Astrocyte of the hippocampus (primary cell): ENCODE data around the gene HLTF.

Source experiments
- DNase-seq: peaks from one replicate; pipeline ENCODE4 v3.0.0; 2011; ENCODE audit warnings: low read depth, low spot score

HLTF gene

DNA sequence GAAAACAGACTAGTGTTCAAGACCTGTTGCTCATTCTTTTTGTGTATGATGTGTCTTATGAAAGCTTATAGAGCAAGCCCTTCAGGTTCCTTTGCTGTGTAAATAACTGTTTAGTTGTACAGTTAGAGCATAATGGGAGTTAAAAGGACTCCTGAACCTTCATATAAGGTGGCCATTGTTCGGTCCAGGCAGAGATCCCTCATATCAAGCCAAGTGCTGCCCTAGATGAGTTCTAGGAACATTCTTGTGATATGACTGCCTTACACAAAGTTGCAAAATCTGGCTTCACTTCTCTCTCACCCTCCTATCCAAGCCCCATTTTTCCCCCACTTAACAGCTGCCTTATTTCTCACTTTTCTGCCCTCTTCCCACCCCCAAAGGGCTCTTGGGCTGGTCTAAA lies 68.1 kb downstream of the HLTF start:
- DNase-seq, result no peak

DNA sequence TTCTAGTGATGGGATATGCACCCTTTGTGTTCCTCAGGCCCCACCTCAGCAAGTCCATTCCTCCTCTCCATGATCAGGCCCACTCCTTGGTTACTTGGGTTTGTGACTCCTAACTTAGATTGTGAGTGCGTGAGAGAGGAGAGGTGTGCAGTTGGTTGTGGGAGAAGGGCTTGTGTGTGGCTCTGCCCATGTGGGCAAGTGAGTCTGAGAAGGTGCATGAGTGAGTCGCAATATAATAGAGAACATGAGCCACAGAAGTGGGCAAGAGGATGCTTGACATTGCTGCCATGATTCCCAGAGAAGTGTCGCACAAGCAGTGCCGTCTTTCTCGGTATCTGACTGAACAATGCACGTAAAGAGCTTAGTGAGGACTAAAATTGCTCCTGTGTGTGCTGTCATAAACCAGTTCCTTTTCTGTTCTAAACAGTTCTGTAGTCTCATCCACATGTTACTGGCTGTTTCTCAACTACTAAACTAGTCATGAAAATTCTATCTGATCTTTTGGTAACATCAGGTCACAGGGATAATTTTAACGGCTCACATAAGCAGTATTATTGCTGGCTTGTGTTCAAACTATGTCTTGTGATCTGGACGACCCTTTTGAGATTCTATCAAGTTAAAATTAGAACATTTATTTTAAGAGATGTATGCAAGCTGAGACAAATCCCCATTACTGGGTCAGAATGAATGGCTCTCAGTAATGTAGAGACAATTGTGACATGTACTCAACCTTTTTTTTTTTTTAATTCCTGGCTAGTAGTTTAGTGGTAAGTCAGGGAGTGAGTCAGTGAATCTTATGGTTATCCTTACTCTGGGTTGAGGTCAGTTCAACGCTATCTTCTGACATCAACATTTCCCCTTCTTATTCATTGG lies 69.4 kb downstream of the HLTF start:
- DNase-seq, result peak; percentile 81

DNA sequence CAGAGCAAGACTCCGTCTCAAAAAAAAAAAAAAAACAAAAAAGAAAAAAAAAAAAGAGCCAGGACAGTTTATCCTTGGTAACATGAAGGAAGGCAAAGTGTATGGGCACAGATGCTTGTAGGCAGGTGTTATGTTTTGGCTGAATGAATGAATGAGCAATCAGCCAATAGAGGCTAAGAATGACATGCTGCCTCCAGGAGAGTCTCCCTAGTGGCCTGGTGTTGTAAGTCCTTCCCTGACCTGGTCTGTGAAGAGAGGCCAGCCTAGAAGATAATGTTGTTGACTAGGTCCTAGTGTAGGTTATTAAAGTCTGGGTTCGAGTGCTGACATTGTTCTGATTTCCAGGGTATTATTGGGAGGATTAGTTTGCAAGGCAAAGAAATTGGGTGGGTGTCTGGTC lies 70.1 kb downstream of the HLTF start:
- DNase-seq, result no peak

GRCh38 chr3:149015393-149015792 lies 70.9 kb downstream of the HLTF start:
- DNase-seq, result no peak

DNA sequence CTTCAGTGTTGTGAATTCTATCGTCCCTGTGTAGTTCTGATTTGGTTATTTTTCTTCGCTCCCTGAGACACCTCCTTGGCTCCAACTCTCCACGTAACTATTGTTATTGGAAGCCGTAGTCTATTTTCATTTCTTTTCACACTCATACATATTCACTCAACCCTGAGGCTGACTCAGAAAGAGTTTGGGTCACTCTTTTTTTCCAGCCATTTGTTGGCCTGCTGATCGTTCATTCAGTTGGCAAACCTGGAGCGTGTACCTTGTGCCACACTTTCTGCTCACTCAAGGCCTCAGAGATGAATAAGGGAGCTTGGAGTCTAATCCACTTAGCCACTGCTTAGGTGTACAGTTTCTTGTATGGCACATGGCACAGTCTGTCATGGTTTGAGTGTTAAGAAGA lies 72.6 kb downstream of the HLTF start:
- peak; percentile 80 for DNase-seq

GRCh38 chr3:149011676-149012075 lies 74.7 kb downstream of the HLTF start:
- DNase-seq, result no peak

DNA sequence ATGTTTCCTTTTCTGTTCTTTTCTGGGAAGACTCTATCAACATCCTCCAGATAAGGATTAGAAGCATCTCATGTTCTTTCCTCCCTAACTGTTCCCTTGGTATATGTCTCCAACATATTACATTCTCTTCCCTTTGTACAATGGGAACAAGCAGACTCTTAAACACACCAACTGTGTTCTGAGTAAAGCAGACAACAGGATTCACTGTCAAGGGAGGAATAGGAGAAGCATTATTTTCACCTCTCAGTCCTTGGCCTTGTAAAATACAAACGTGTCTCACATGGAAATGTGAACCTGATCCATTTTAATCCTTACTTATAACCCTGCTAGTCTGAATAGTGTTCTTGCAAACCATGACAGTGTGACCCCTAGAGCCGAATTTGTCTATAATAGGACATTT lies 75.4 kb downstream of the HLTF start:
- DNase-seq, result no peak

DNA sequence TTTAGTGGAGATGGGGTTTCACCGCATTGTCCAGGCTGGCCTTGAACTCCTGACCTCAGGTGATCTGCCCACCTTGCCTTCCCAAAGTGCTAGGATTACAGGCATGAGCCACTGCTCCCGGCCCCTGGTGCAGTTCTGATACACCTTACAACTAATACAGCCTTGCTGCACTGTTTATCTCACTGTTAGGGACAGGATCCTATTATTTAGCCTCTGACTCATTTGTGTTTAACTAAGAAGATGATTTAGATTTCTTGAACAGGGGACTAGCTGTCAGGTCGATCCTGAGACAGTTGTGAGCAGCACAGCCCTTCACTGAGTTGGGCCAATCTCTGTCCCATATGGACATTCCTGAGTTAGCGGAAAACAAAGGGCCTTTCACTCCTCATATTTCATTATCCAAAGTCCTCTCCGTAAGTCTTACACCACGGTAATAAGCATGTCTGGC lies 75.8 kb downstream of the HLTF start:
- DNase-seq, result peak; percentile 44

GRCh38 chr3:149009732-149010131 lies 76.6 kb downstream of the HLTF start:
- no peak for DNase-seq

DNA sequence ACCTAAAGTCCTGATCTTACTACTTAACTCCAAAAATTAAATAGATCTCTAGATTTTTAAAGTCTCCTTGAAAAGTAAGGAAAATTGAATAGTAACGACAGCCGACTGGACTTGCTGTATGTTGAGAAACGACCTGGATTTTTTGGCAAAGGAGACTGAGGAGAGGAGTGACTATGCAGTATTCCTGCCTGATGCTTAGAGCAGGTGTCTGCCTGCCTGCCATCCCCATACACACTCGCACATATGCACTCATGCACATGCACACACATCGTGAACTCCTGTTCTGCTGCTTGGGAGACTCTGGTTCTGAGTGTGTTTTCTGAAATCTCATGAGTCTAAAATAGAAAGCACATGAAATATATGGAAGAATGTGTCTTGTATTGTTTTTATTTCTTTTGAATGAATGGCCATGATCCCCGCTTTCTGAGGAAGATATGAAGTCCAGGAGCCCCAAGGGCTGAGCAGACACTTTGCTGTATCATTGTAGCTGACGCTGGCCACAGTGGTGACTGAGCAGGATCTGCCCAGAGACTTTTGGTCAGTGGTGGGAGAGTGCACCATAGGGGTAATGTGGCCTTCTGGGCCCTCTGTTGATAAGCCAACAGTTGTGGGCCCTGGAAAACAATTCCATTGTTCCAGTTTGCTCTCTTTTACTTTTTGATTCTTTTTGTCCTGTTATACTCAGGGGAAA lies 78.6 kb downstream of the HLTF start:
- DNase-seq, result no peak

- DNase-seq, result no peak
These were observed 80.9 kb downstream of the HLTF start for GRCh38 chr3:149005416-149005815.

DNA sequence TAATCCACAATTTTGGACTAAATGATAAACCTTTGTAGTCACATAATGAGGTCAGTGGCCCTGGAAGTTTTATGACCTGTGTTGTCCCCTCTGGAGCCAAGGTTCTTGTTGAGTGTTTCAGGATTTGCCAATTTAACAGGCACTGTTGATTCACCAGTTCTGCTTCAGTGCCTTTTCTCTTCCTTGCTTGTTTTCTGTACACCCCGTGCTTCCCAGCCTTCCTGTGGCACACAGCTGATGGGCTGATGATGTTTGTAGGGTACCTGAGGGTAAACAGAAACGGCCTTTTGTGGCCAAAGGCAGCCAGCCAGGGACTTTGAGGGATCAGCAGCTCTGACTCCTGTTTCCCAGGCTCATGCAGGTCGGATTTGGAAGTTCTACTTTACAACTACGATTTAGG lies 81.7 kb downstream of the HLTF start:
- peak; percentile 88 for DNase-seq

DNA sequence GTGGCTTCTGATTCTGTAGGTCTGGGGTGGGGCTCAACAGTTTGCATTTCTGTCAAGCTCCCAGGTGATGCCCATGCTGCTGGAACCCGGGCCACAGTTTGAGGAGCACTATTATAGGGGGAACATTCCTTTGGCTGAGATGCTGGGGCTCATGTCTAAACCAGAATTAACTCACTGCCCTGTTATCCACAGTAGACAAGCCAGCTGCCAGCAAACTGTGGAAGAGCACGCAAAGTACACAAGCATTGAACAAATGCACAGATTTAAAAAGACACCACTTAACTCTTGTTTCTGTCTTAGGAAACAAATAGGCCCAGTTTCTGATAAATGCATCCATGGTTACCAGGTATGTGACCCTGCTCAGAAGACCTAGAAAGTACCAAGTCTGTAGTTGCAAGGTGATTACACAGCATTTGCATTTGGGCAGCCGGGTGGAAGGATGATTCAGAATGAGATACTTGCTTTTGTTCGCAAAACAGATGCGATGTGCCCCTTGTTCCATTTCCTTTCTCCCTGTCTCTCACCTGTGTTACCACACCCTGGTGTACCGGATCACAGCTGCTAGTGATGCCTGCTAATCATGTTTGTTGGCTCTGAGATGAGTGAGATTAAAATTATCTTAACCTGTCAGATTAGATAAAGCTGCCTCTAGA lies 82.6 kb downstream of the HLTF start:
- DNase-seq, result no peak

- DNase-seq, result no peak
These were observed 84.6 kb downstream of the HLTF start for GRCh38 chr3:149001727-149002126.

DNA sequence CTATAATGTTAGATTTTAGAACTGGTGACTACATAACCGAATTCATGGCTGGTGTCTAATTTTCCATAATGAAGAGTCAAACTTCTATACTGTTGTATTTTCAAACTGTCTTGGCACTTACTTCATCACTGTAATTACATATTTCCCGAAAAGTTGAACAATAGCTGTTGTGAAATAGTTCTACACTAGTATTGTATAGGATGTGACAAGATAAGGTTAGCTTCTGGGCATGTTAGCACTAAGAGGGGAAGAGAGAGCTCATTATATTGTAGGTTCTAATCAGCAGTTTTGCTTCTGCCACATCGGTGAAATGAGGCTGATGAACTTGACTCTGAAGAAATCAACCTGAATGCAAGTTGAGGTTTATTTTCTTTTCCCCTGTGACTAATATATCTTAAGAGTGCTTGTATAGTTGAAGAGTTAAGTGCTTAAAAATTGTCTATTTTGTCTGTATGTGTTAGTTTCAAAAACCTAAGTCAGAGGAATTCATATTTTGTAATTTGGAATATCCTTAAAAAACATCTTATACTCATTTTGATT lies 86.1 kb downstream of the HLTF start:
- DNase-seq, result no peak

- DNase-seq, result no peak
These were observed 86.5 kb downstream of the HLTF start for GRCh38 chr3:148999806-149000205.

- no peak for DNase-seq
These were observed 87.5 kb downstream of the HLTF start for GRCh38 chr3:148998715-148999423.

- no peak for DNase-seq
These were observed 88.0 kb downstream of the HLTF start for GRCh38 chr3:148998297-148998696.

DNA sequence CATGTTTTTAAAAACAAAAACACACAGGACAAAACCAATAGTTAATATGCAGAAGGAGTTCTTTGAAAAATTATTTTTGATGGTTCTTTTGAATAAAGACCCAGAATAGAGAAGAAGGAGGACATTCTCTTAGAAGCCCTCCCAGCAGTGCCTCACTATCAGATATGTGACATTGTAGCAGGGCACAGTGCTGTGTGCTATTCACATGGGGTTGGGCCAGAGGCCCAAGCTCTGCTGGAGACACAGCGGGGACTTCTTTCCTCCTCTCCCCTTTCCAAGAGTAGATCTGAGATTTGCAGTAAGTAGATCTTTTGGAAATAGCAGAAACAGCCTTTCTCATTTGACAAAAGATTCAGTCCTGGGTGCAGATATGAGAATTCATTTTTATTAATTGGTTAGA lies 88.7 kb downstream of the HLTF start:
- no peak for DNase-seq

DNA sequence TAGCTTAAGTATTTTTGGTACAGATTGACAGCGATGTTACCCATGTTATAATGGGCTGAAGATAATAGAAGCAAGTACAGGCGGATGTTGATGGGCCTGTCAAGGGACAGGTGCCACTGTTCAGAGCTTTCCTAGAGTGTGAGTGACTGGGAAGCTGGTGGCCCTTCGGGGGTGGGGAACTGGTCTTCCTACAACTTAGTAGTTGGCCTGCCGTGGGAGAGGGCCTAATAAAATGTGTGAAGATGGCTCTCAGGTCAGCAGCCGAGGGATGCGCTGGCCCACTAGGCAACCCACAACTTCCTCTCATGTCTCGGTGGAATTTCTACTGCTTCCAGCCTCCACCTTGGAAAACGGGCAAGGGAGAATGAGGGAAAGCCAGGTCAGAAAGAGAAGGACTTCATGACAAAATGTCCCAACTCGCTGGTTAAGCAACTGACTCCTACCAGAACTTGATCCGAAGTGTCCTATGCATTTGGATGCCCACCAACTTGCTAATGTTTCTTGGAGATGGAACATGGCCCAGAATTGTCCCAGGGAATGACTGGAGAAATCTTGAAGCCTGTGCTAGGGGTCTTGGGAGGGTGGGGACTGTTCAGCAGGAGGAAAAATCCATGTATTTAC lies 93.6 kb downstream of the HLTF start:
- DNase-seq, result no peak

GRCh38 chr3:148992027-148992634 lies 94.2 kb downstream of the HLTF start:
- DNase-seq, result peak; percentile 75
